ENCODE measurements around the gene CD177. TPM values are rescaled to one million over a fixed set of nuclear protein-coding genes. Genes with fewer than 3 reads are reported as not detected.
"Not testable (repeated sequence)": the region's sequence is repeated elsewhere in the genome, so short reads cannot be mapped to it uniquely, and the experiment has no call there.

Gene CD177
- total and polyA plus RNA-seq, 2 donors (not counting 3 experiments of a cell fraction or from before 2014, with no cell fraction given), result 0.18 TPM; not detected in 1

DNA sequence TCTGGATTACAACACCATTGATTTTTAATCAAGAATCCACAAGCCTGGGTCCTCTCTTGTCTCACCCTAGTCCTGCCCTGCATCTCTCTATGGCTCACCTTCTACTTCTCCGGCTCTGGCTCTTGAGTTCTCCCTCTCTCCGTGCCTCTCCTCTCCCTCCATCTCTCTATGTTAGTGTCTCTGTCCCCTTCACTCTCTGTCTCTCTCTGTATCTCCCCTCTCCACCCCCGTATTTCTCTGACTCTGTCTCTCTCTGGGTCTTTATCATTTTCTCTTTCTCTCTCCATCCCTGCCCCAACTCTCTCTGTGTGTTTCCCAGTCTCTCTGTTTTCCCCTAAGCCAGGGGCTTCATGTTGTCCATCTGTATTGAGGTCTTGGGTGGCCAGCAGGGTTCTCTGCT, 12.4 kb upstream of the CD177 start:
- H3K4me2 ChIP-seq (ENCODE audit: insufficient read depth, low read length); H2AFZ ChIP-seq (ENCODE audit: low read depth, low read length); CTCF ChIA-PET; H3K4me3 ChIP-seq (replicated peaks in 1 of 3; ENCODE audit: insufficient read depth in 1 of 3, low read depth in 1 of 3, low read length in 3 of 3); H3K27ac ChIP-seq (ENCODE audit: insufficient read depth, low read depth, low read length); BruUV-seq (replicated peaks); H3K27me3 ChIP-seq (ENCODE audit: control insufficient read depth in 2 of 2, insufficient read depth in 2 of 2, low read length in 2 of 2); H4K20me1 ChIP-seq (replicated peaks; ENCODE audit: control insufficient read depth, extremely low read depth, insufficient read depth, low read length); dilution Hi-C loops (cut with MboI; ENCODE audit: extremely low pct_ligation_motif_present, low sequenced_read_pairs); H3K9me1 ChIP-seq (replicated peaks; ENCODE audit: control insufficient read depth, extremely low read depth, insufficient read depth, low read length); intact Hi-C loops (cut with micrococcal nuclease); H3K36me3 ChIP-seq (ENCODE audit: control insufficient read depth in 2 of 2, extremely low read depth in 1 of 2, insufficient read depth in 2 of 2, low read length in 2 of 2); H3K9me3 ChIP-seq (replicated peaks; ENCODE audit: control insufficient read depth, insufficient read depth, low read length); FAIRE-seq; POLR2A ChIA-PET; H3K79me2 ChIP-seq (ENCODE audit: control insufficient read depth, insufficient read depth, low read length); H3K9ac ChIP-seq (replicated peaks; ENCODE audit: extremely low read depth, insufficient read depth, low read length); H3K4me1 ChIP-seq (ENCODE audit: control insufficient read depth, extremely low read depth, insufficient read depth, low read length); DNase-seq (ENCODE audit: low read depth, low spot score): not testable (repeated sequence)

DNA sequence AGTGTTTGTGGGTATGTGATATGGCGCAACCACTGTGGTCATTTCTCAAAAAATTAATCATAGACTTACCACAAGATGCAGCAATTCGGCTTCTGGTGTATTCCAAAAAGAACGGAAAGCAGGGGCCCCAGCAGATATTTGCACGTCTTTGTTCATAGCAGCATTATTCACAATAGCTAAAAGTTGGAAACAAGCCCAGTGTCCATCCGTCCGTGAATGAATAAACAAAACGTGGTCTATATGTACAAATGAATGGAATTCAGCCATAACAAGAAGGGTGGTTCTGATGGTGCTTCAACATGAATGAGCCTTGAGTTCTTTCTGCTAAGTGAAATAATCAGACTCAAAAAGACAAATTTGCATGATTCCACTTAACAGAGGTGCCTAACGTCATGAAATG, 11.4 kb upstream of the CD177 start:
- DNase-seq (ENCODE audit: low read depth, low spot score); POLR2A ChIA-PET: not testable (repeated sequence)

DNA sequence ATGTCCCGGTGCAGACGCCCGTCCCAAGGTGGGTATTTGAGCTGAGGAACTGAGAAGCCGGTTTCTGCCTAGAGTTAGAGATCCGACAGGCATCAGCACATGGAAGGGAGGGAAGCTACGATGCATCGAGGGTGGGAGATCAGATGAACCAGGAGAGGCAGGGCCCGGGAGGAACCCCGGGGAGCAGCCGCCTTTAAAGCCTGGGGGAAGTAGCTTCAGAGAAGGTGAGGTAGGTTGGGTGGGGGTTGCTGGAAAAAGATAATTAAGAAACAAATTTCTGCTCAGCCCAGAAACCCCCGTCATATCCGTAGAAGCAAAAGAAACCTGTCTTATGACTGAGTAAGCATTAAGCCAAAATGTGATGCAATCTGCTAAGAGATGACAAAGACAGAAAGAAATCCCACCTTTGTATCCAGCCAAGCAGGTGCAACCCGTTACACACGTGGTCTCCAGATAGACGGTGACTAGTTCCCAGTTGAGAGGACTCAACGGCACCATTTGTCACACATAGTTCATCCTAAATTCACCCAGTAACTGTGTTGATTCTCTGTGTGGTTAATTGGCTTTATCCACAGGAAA, 9.1 kb upstream of the CD177 start:
- H3K9me3 ChIP-seq (replicated peaks; ENCODE audit: control insufficient read depth, insufficient read depth, low read length); CTCF ChIA-PET; H3K36me3 ChIP-seq (ENCODE audit: control insufficient read depth in 2 of 2, extremely low read depth in 1 of 2, insufficient read depth in 2 of 2, low read length in 2 of 2); H4K20me1 ChIP-seq (replicated peaks; ENCODE audit: control insufficient read depth, extremely low read depth, insufficient read depth, low read length); intact Hi-C loops (cut with micrococcal nuclease); H3K4me3 ChIP-seq (replicated peaks in 1 of 3; ENCODE audit: insufficient read depth in 1 of 3, low read depth in 1 of 3, low read length in 3 of 3); BruUV-seq (replicated peaks); H3K9ac ChIP-seq (replicated peaks; ENCODE audit: extremely low read depth, insufficient read depth, low read length); H3K27me3 ChIP-seq (ENCODE audit: control insufficient read depth in 2 of 2, insufficient read depth in 2 of 2, low read length in 2 of 2); dilution Hi-C loops (cut with MboI; ENCODE audit: extremely low pct_ligation_motif_present, low sequenced_read_pairs); H3K9me1 ChIP-seq (replicated peaks; ENCODE audit: control insufficient read depth, extremely low read depth, insufficient read depth, low read length); H3K27ac ChIP-seq (ENCODE audit: insufficient read depth, low read depth, low read length); H3K79me2 ChIP-seq (ENCODE audit: control insufficient read depth, insufficient read depth, low read length); H2AFZ ChIP-seq (ENCODE audit: low read depth, low read length); POLR2A ChIA-PET; FAIRE-seq; H3K4me2 ChIP-seq (ENCODE audit: insufficient read depth, low read length); DNase-seq (ENCODE audit: low read depth, low spot score); H3K4me1 ChIP-seq (ENCODE audit: control insufficient read depth, extremely low read depth, insufficient read depth, low read length): not testable (repeated sequence)

More for the DNA sequence above, 11.4 kb upstream of the CD177 start:
- CTCF ChIA-PET; H3K79me2 ChIP-seq (ENCODE audit: control insufficient read depth, insufficient read depth, low read length); dilution Hi-C loops (cut with MboI; ENCODE audit: extremely low pct_ligation_motif_present, low sequenced_read_pairs); BruUV-seq (replicated peaks); H2AFZ ChIP-seq (ENCODE audit: low read depth, low read length); H3K9ac ChIP-seq (replicated peaks; ENCODE audit: extremely low read depth, insufficient read depth, low read length); H4K20me1 ChIP-seq (replicated peaks; ENCODE audit: control insufficient read depth, extremely low read depth, insufficient read depth, low read length); FAIRE-seq; H3K27ac ChIP-seq (ENCODE audit: insufficient read depth, low read depth, low read length); H3K4me1 ChIP-seq (ENCODE audit: control insufficient read depth, extremely low read depth, insufficient read depth, low read length); H3K4me2 ChIP-seq (ENCODE audit: insufficient read depth, low read length); H3K27me3 ChIP-seq (ENCODE audit: control insufficient read depth in 2 of 2, insufficient read depth in 2 of 2, low read length in 2 of 2); H3K36me3 ChIP-seq (ENCODE audit: control insufficient read depth in 2 of 2, extremely low read depth in 1 of 2, insufficient read depth in 2 of 2, low read length in 2 of 2); H3K9me3 ChIP-seq (replicated peaks; ENCODE audit: control insufficient read depth, insufficient read depth, low read length); H3K4me3 ChIP-seq (replicated peaks in 1 of 3; ENCODE audit: insufficient read depth in 1 of 3, low read depth in 1 of 3, low read length in 3 of 3); intact Hi-C loops (cut with micrococcal nuclease); H3K9me1 ChIP-seq (replicated peaks; ENCODE audit: control insufficient read depth, extremely low read depth, insufficient read depth, low read length): not testable (repeated sequence)

DNA sequence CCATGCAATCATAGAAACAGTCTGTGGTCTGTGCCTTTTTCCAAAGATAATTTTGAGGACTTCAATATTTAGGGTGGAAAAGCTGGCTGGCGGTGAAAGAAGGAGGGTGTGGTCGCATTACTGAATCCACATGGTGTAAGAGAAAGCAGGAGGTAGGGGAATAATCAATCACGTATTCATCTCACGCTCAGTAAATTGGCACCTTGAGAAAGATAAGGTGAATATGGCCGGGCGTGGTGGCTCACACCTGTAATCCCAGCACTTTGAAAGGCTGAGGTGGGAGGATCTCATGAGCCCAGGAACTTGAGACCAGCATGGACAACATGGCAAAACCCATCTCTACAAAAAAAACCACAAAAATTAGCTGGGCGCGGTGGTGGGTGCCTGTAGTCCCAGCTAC, 3.7 kb upstream of the CD177 start:
- H3K4me1 ChIP-seq (ENCODE audit: control insufficient read depth, extremely low read depth, insufficient read depth, low read length); H3K9ac ChIP-seq (replicated peaks; ENCODE audit: extremely low read depth, insufficient read depth, low read length); dilution Hi-C loops (cut with MboI; ENCODE audit: extremely low pct_ligation_motif_present, low sequenced_read_pairs); H3K4me3 ChIP-seq (replicated peaks in 1 of 3; ENCODE audit: insufficient read depth in 1 of 3, low read depth in 1 of 3, low read length in 3 of 3); H3K9me1 ChIP-seq (replicated peaks; ENCODE audit: control insufficient read depth, extremely low read depth, insufficient read depth, low read length); H3K9me3 ChIP-seq (replicated peaks; ENCODE audit: control insufficient read depth, insufficient read depth, low read length); H3K36me3 ChIP-seq (ENCODE audit: control insufficient read depth in 2 of 2, extremely low read depth in 1 of 2, insufficient read depth in 2 of 2, low read length in 2 of 2); intact Hi-C loops (cut with micrococcal nuclease); H3K79me2 ChIP-seq (ENCODE audit: control insufficient read depth, insufficient read depth, low read length); FAIRE-seq; CTCF ChIA-PET; H3K27ac ChIP-seq (ENCODE audit: insufficient read depth, low read depth, low read length); H2AFZ ChIP-seq (ENCODE audit: low read depth, low read length); DNase-seq (ENCODE audit: low read depth, low spot score); POLR2A ChIA-PET; H3K4me2 ChIP-seq (ENCODE audit: insufficient read depth, low read length); H3K27me3 ChIP-seq (ENCODE audit: control insufficient read depth in 2 of 2, insufficient read depth in 2 of 2, low read length in 2 of 2); BruUV-seq (replicated peaks); H4K20me1 ChIP-seq (replicated peaks; ENCODE audit: control insufficient read depth, extremely low read depth, insufficient read depth, low read length): not testable (repeated sequence)
